HG02884 (cell line): ENCODE results near the gene ENOX1.
"Not testable (repeated sequence)": the region's sequence is repeated elsewhere in the genome, so short reads cannot be mapped to it uniquely, and the experiment has no call there.

ENCODE experiments used
- ATAC-seq: cut with Tn5 transposase; IDR thresholded peaks from one replicate; pipeline ENCODE4 v1.9.1; 2021; ENCODE audit warnings: mild to moderate bottlenecking, moderate library complexity; ENCODE audit not compliant: unreplicated experiment

The ENOX1 gene

GRCh38 chr13:43185226-43185625, 601.5 kb downstream of the ENOX1 start:
- no peak for ATAC-seq

- no peak for ATAC-seq
Measured at GRCh38 chr13:43180837-43181236, 605.9 kb downstream of the ENOX1 start.

- no peak for ATAC-seq
Measured at GRCh38 chr13:43180036-43180660, 606.6 kb downstream of the ENOX1 start.

GRCh38 chr13:43171489-43171888, 615.3 kb downstream of the ENOX1 start:
- no peak for ATAC-seq

GRCh38 chr13:43170506-43170905, 616.3 kb downstream of the ENOX1 start:
- no peak for ATAC-seq

GRCh38 chr13:43168434-43168833, 618.3 kb downstream of the ENOX1 start:
- ATAC-seq = not testable (repeated sequence)

GRCh38 chr13:43167731-43168130, 619.0 kb downstream of the ENOX1 start:
- ATAC-seq = no peak

- no peak for ATAC-seq
Measured at GRCh38 chr13:43166644-43167457, 619.9 kb downstream of the ENOX1 start.
